ENCODE measurements around the gene ATG7. TPM values are rescaled to one million over a fixed set of nuclear protein-coding genes. Genes with fewer than 3 reads are reported as not detected.
A peak's percentile ranks its signal among the peaks of the same experiment; 100 is the strongest.

Gene ATG7
- total and polyA plus RNA-seq, 5 donors from 2014 or later, result 13.4 to 42.2 (median 15.3) TPM

DNA sequence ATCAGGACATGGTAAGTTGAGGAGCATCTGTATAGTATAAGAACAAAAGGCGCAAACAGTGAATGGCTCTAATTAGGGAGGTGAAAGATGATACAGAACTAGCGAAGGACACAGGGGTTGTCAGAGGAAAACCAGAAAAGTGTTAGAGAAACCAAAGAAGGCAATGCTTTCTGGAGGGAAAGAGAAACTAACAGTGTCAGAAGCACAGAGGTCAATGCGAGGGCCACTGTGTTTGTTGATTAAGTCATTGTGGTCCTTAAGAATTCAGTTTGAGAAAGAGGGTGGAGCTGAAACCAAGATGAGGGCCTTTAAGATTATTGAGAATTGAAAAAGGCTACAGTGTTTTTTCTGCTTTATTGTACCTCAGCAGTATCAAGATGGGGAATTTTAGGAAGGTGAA lies 28.8 kb downstream of the ATG7 start:
- Histone ChIP-seq H3K4me1 (ENCODE audit: control insufficient read depth, insufficient read depth, low read length, poor library complexity, severe bottlenecking) (no peaks in the 10 kb centered on the region), H3K9me3 (ENCODE audit: control insufficient read depth in 2 of 2, low read length in 2 of 2) (no peaks in the 10 kb centered on the region), H3K27me3 (ENCODE audit: control insufficient read depth, insufficient read depth, low read length) (no peaks in the 10 kb centered on the region), H3K36me3 (ENCODE audit: control insufficient read depth, insufficient read depth, low read length) (peaks cover 57% of the 10 kb centered on the region), H3K4me3 (ENCODE audit: low read depth, low read length) (no peak overlapping the region), H3K27ac (ENCODE audit: insufficient read depth, low read length, poor library complexity, severe bottlenecking) (no peak overlapping the region)
- ATAC-seq (ENCODE audit: low read depth in 2 of 2) (no peak), DNase-seq (peak in 1 of 3 donors; percentile 49)
- H3K4me1 Mint-ChIP-seq, result peaks cover 6 to 23% (median 20%) of the 10 kb centered on the region in 4 donors
- no peaks in the 10 kb centered on the region for H3K27me3 Mint-ChIP-seq
- no peaks in the 10 kb centered on the region for H3K9me3 Mint-ChIP-seq
- H3K27ac Mint-ChIP-seq, result peak overlapping the region; percentile 0 to 13 (median 5)
- peaks cover 60% of the 10 kb centered on the region for H3K36me3 Mint-ChIP-seq
- peak overlapping the region in 1 of 4 donors; percentile 44 for H3K4me3 Mint-ChIP-seq

DNA sequence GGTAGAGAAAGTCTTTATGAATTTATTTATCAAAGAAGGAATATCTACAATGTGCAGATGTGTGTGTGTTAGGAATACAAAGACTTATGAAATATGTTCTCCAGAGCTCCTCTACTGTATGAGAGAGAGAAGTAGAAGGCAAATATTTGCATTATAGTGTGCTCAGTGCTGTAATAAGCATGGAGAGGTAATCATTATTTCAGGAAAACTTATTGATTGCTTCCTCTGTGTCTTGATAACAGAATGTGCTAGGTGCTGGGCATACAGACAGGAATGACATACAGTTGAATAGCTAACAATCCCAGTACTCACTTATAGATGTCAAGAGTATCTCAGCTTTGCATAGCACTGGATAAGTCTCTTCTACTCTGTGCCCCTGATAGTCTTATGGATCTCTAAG lies 30.2 kb downstream of the ATG7 start:
- Mint-ChIP-seq H3K27me3 (no peaks in the 10 kb centered on the region), H3K4me1 (peaks cover 16 to 27% (median 17%) of the 10 kb centered on the region in 4 donors), H3K9me3 (no peaks in the 10 kb centered on the region), H3K4me3 (no peak overlapping the region), H3K27ac (peak overlapping the region in 1 of 3 donors; percentile 11), H3K36me3 (peaks cover 75% of the 10 kb centered on the region)
- Histone ChIP-seq H3K27me3 (ENCODE audit: control insufficient read depth, insufficient read depth, low read length) (no peaks in the 10 kb centered on the region), H3K4me1 (ENCODE audit: control insufficient read depth, insufficient read depth, low read length, poor library complexity, severe bottlenecking) (peaks cover 7% of the 10 kb centered on the region), H3K9me3 (ENCODE audit: control insufficient read depth in 2 of 2, low read length in 2 of 2) (no peaks in the 10 kb centered on the region), H3K36me3 (ENCODE audit: control insufficient read depth, insufficient read depth, low read length) (peaks cover 67% of the 10 kb centered on the region), H3K4me3 (ENCODE audit: low read depth, low read length) (no peak overlapping the region), H3K27ac (ENCODE audit: insufficient read depth, low read length, poor library complexity, severe bottlenecking) (no peak overlapping the region)
- no peak for DNase-seq
- no peak for ATAC-seq (ENCODE audit: low read depth in 2 of 2)

GRCh38 chr3:11304175-11304574 lies 32.0 kb downstream of the ATG7 start:
- H3K9me3 Mint-ChIP-seq, result no peaks in the 10 kb centered on the region
- H3K9me3 ChIP-seq (ENCODE audit: control insufficient read depth in 2 of 2, low read length in 2 of 2), result no peaks in the 10 kb centered on the region
- ATAC-seq (ENCODE audit: low read depth in 2 of 2), result no peak
- no peak for DNase-seq
- no peak overlapping the region for H3K4me3 Mint-ChIP-seq
- peaks cover 11 to 24% (median 16%) of the 10 kb centered on the region in 4 donors for H3K4me1 Mint-ChIP-seq
- H3K27ac ChIP-seq (ENCODE audit: insufficient read depth, low read length, poor library complexity, severe bottlenecking), result no peak overlapping the region
- H3K36me3 Mint-ChIP-seq, result peaks cover 76% of the 10 kb centered on the region
- H3K27ac Mint-ChIP-seq, result no peak overlapping the region
- H3K4me3 ChIP-seq (ENCODE audit: low read depth, low read length), result no peak overlapping the region
- no peaks in the 10 kb centered on the region for H3K27me3 Mint-ChIP-seq
- H3K36me3 ChIP-seq (ENCODE audit: control insufficient read depth, insufficient read depth, low read length), result peaks cover 73% of the 10 kb centered on the region
- H3K4me1 ChIP-seq (ENCODE audit: control insufficient read depth, insufficient read depth, low read length, poor library complexity, severe bottlenecking), result peaks cover 7% of the 10 kb centered on the region
- no peaks in the 10 kb centered on the region for H3K27me3 ChIP-seq (ENCODE audit: control insufficient read depth, insufficient read depth, low read length)

DNA sequence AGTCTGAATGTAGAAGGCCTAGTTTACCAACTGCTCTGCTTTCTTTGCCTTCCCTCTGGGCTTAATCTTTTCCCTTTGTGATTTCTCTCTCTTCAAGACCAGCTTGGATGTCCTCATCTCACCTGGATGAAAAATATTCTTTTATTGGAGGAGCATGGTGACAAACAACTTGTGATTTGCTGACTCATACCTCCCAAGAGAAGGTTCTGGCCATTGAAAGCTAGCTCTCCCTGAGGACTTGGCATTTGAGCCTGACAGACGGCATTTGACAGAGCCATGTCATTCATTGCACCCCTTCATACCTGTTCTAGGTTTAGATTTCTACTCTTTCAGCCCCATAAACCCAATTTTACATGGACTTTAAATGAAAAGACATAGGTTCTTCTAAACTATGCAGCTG lies 33.3 kb downstream of the ATG7 start:
- peak overlapping the region in 2 of 3 donors; percentile 10 to 48 for H3K27ac Mint-ChIP-seq
- H3K4me3 Mint-ChIP-seq, result no peak overlapping the region
- H3K27ac ChIP-seq (ENCODE audit: insufficient read depth, low read length, poor library complexity, severe bottlenecking), result no peak overlapping the region
- no peaks in the 10 kb centered on the region for H3K27me3 Mint-ChIP-seq
- H3K27me3 ChIP-seq (ENCODE audit: control insufficient read depth, insufficient read depth, low read length), result no peaks in the 10 kb centered on the region
- peaks cover 11 to 21% (median 14%) of the 10 kb centered on the region in 4 donors for H3K4me1 Mint-ChIP-seq
- H3K9me3 ChIP-seq (ENCODE audit: control insufficient read depth in 2 of 2, low read length in 2 of 2), result no peaks in the 10 kb centered on the region
- H3K4me3 ChIP-seq (ENCODE audit: low read depth, low read length), result no peak overlapping the region
- H3K9me3 Mint-ChIP-seq, result no peaks in the 10 kb centered on the region
- ATAC-seq (ENCODE audit: low read depth in 2 of 2) (no peak), DNase-seq (no peak)
- peaks cover 67% of the 10 kb centered on the region for H3K36me3 Mint-ChIP-seq
- H3K4me1 ChIP-seq (ENCODE audit: control insufficient read depth, insufficient read depth, low read length, poor library complexity, severe bottlenecking), result peaks cover 7% of the 10 kb centered on the region
- peaks cover 72% of the 10 kb centered on the region for H3K36me3 ChIP-seq (ENCODE audit: control insufficient read depth, insufficient read depth, low read length)

DNA sequence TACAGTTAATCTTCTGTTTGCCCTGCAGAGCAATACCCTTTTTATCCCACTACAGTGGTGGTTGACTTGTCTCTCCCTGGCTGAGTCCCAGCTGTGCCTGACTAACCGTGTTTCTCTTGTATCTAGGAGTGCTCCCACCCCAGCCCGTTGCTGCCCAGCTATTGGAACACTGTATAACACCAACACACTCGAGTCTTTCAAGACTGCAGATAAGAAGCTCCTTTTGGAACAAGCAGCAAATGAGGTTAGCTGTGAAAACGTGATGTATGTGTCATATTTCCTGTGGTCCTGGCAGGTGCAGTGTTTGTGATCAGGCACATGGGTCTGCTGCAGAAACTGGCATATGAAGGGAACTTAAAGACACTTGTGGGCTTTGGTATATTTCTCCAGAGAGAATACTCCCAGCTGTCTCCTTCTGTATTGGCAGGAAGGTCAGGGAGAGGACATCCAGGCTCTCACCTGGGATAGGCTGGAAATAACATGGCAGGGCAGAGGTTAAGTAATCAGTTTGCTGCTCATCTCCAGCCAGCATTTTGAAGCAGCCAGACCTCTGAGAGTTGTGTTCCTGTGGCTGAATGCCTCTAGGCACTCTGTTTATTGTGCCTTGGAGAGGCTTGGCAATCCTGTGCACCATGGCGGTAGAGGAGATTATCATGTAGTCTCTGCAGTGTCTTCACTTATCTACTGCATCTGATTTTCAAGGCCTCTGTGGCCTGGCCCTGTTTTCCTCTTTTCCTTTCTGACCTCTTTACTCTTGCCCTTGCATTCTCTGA lies 34.8 kb downstream of the ATG7 start:
- H3K36me3 ChIP-seq (ENCODE audit: control insufficient read depth, insufficient read depth, low read length), result peaks cover 74% of the 10 kb centered on the region
- H3K9me3 Mint-ChIP-seq, result no peaks in the 10 kb centered on the region

DNA sequence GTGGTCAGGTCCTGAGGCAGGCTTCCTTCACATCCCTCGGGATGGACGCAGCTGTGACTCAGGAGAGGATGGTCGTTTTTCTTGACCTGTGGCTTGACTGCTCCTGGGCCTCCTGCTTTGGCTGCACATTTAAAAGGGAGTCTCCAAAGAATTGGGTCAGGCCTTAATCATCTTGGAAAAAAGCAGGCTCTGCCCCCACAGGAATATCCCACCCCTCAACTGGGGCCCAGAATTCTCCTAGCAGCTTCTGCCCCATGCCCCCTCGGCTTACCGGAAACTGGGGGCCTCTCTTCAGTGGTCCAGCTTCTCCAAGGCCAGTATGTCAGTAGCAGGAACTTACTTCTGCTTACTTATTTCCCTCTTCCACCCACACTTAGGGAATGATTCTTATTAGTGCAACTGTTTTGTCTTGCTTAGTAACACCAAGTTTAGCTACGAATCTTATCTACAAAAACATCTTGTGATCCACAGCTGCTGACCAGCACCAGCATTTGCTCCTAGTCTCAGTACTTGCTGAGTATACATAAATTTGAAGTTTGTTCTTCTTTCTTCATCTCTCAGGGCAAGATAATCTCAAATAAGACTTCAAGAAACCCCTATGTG lies 35.7 kb downstream of the ATG7 start:
- no peaks in the 10 kb centered on the region for H3K9me3 ChIP-seq (ENCODE audit: control insufficient read depth in 2 of 2, low read length in 2 of 2)
- H3K4me3 ChIP-seq (ENCODE audit: low read depth, low read length), result no peak overlapping the region
- Mint-ChIP-seq H3K36me3 (peaks cover 68% of the 10 kb centered on the region), H3K9me3 (no peaks in the 10 kb centered on the region), H3K27me3 (no peaks in the 10 kb centered on the region), H3K4me1 (peaks cover 4 to 16% (median 10%) of the 10 kb centered on the region in 4 donors), H3K4me3 (no peak overlapping the region), H3K27ac (peak overlapping the region in 2 of 3 donors; percentile 18 to 85)
- no peaks in the 10 kb centered on the region for H3K27me3 ChIP-seq (ENCODE audit: control insufficient read depth, insufficient read depth, low read length)
- no peak for ATAC-seq (ENCODE audit: low read depth in 2 of 2)
- no peak overlapping the region for H3K27ac ChIP-seq (ENCODE audit: insufficient read depth, low read length, poor library complexity, severe bottlenecking)
- H3K36me3 ChIP-seq (ENCODE audit: control insufficient read depth, insufficient read depth, low read length), result peaks cover 71% of the 10 kb centered on the region
- DNase-seq, result no peak
- H3K4me1 ChIP-seq (ENCODE audit: control insufficient read depth, insufficient read depth, low read length, poor library complexity, severe bottlenecking), result peaks cover 7% of the 10 kb centered on the region

More for the DNA sequence above, 34.8 kb downstream of the ATG7 start:
- Mint-ChIP-seq H3K27ac (peak overlapping the region; percentile 18 to 91 (median 85)), H3K27me3 (no peaks in the 10 kb centered on the region), H3K36me3 (peaks cover 68% of the 10 kb centered on the region), H3K4me3 (no peak overlapping the region), H3K4me1 (peaks cover 4 to 16% (median 10%) of the 10 kb centered on the region in 4 donors)
- Histone ChIP-seq H3K27ac (ENCODE audit: insufficient read depth, low read length, poor library complexity, severe bottlenecking) (peak overlapping the region; percentile 28), H3K9me3 (ENCODE audit: control insufficient read depth in 2 of 2, low read length in 2 of 2) (no peaks in the 10 kb centered on the region), H3K4me1 (ENCODE audit: control insufficient read depth, insufficient read depth, low read length, poor library complexity, severe bottlenecking) (peaks cover 7% of the 10 kb centered on the region), H3K4me3 (ENCODE audit: low read depth, low read length) (no peak overlapping the region), H3K27me3 (ENCODE audit: control insufficient read depth, insufficient read depth, low read length) (no peaks in the 10 kb centered on the region)
- peak; percentile 69 to 79 for ATAC-seq (ENCODE audit: low read depth in 2 of 2)
- DNase-seq, result peak in 1 of 3 donors; percentile 70

GRCh38 chr3:11310258-11310657 lies 38.1 kb downstream of the ATG7 start:
- Mint-ChIP-seq H3K4me1 (peaks cover 2 to 13% (median 8%) of the 10 kb centered on the region in 4 donors), H3K4me3 (no peak overlapping the region), H3K27me3 (no peaks in the 10 kb centered on the region), H3K9me3 (no peaks in the 10 kb centered on the region), H3K27ac (no peak overlapping the region), H3K36me3 (peaks cover 74% of the 10 kb centered on the region)
- H3K9me3 ChIP-seq (ENCODE audit: control insufficient read depth in 2 of 2, low read length in 2 of 2), result no peaks in the 10 kb centered on the region
- ATAC-seq (ENCODE audit: low read depth in 2 of 2), result no peak
- H3K4me3 ChIP-seq (ENCODE audit: low read depth, low read length), result no peak overlapping the region
- H3K27ac ChIP-seq (ENCODE audit: insufficient read depth, low read length, poor library complexity, severe bottlenecking), result no peak overlapping the region
- peaks cover 7% of the 10 kb centered on the region for H3K4me1 ChIP-seq (ENCODE audit: control insufficient read depth, insufficient read depth, low read length, poor library complexity, severe bottlenecking)
- no peaks in the 10 kb centered on the region for H3K27me3 ChIP-seq (ENCODE audit: control insufficient read depth, insufficient read depth, low read length)
- H3K36me3 ChIP-seq (ENCODE audit: control insufficient read depth, insufficient read depth, low read length), result peaks cover 85% of the 10 kb centered on the region
- DNase-seq, result no peak
